PC-3 (cell line): Measurements from ENCODE around the gene MDFIC2. TPM values are rescaled to one million over a fixed set of nuclear protein-coding genes. Genes with fewer than 3 reads are reported as not detected.

Source experiments
- ATAC-seq: fragments of 200-7000 bp; cut with Tn5 transposase; 2 replicates; pipeline ENCODE4 v1.9.1; 2020; ENCODE audit warnings: mild to moderate bottlenecking, moderate library complexity
- BruUV-seq: library from RNA; stranded (reverse); fragments of 400-500 nt; replicated peaks from 2 replicates; lab custom pipeline; 2021; lab: Mats Ljungman, UMichigan
- CTCF ChIA-PET: fragments of 300-600 bp; sonication (Branson Sonifier 250); formaldehyde crosslinking; loops from one replicate; lab custom pipeline; 2022; ENCODE audit warnings: antibody characterized with exemption; lab: Charles Lee
- POLR2A ChIA-PET: fragments of 300-600 bp; sonication (Branson Sonifier 250); formaldehyde crosslinking; loops from one replicate; lab custom pipeline; 2022; ENCODE audit warnings: antibody characterized with exemption; ENCODE audit not compliant: unreplicated experiment; lab: Charles Lee
- DNase-seq: peaks from one replicate; pipeline ENCODE4 v3.0.0-alpha.2; 2015
- H2AFZ ChIP-seq: fragments of 300-600 bp; sonication (generic); 2 replicates; pipeline ENCODE4 v1.6.0; 2016; ENCODE audit warnings: antibody characterized with exemption, low read length
- H3F3A ChIP-seq: fragments of 300-600 bp; sonication (generic); one replicate; pipeline ENCODE4 v1.6.0; 2017; ENCODE audit warnings: antibody characterized with exemption, low read length, control low read depth, mild to moderate bottlenecking; ENCODE audit not compliant: unreplicated experiment
- H3K27ac ChIP-seq: fragments of 300-600 bp; sonication (generic); 2 replicates; pipeline ENCODE4 v1.5.1; 2016; ENCODE audit warnings: mild to moderate bottlenecking, low read length
- H3K27me3 ChIP-seq: fragments of 300-600 bp; sonication (generic); 2 replicates; pipeline ENCODE4 v1.6.1; 2016; ENCODE audit warnings: low read length, mixed read lengths
- H3K36me3 ChIP-seq: fragments of 300-600 bp; sonication (generic); 2 replicates; pipeline ENCODE4 v1.6.1; 2016; ENCODE audit warnings: low read depth, mixed run types, low read length, mixed read lengths
- H3K4me1 ChIP-seq: fragments of 300-600 bp; sonication (generic); 2 replicates; pipeline ENCODE4 v1.5.1; 2016; ENCODE audit warnings: low read length; ENCODE audit not compliant: insufficient read depth
- H3K4me2 ChIP-seq: fragments of 300-600 bp; sonication (generic); 2 replicates; pipeline ENCODE4 v1.6.0; 2016; ENCODE audit warnings: low read length
- H3K4me3 ChIP-seq: fragments of 300-600 bp; sonication (generic); 2 replicates; pipeline ENCODE4 v1.5.1; 2016; ENCODE audit warnings: mild to moderate bottlenecking, low read length, mixed read lengths
- H3K79me2 ChIP-seq: fragments of 300-600 bp; sonication (generic); 2 replicates; pipeline ENCODE4 v1.6.1; 2017; ENCODE audit warnings: low read length, mixed read lengths
- H3K9ac ChIP-seq: fragments of 300-600 bp; sonication (generic); 2 replicates; pipeline ENCODE4 v1.6.0; 2016; ENCODE audit warnings: mild to moderate bottlenecking, low read length
- H3K9me2 ChIP-seq: fragments of 300-600 bp; sonication (generic); replicated peaks from 2 replicates; pipeline ENCODE4 v1.6.1; 2016; ENCODE audit warnings: mixed run types, low read length, mixed read lengths
- H3K9me3 ChIP-seq: fragments of 300-600 bp; sonication (generic); 2 replicates; pipeline ENCODE4 v1.6.1; 2016; ENCODE audit warnings: low read length, mixed read lengths
- H4K20me1 ChIP-seq: fragments of 300-600 bp; sonication (generic); 2 replicates; pipeline ENCODE4 v1.6.1; 2016; ENCODE audit warnings: low read length, mixed read lengths
- EZH2 ChIP-seq: fragments of 300-600 bp; sonication (generic); IDR thresholded peaks from one replicate; pipeline ENCODE4 v1.6.1; 2017; ENCODE audit warnings: antibody characterized with exemption, mild to moderate bottlenecking, low read length; ENCODE audit not compliant: unreplicated experiment
- EZH2phosphoT487 ChIP-seq: fragments of 300-600 bp; sonication (generic); IDR thresholded peaks from 2 replicates; pipeline ENCODE4 v1.6.1; 2018; ENCODE audit warnings: mild to moderate bottlenecking, antibody characterized with exemption, low read length, borderline replicate concordance
- intact Hi-C: fragments of 100-400 bp; cut with micrococcal nuclease; formaldehyde crosslinking; loops from 2 replicates; pipeline ENCODE4 v1.9.0; 2023
- total RNA-seq: library from RNA; depleted of rRNA; stranded (reverse); fragments of >200 nt; gene quantifications from 2 replicates; pipeline ENCODE4 v1.2.3, GENCODE V29; 2014
- TF ChIP-seq, protein P1 (sequence below): fragments of 300-600 bp; sonication (generic); conservative IDR thresholded peaks from 2 replicates; pipeline ENCODE4 v1.5.1; 2017; ENCODE audit warnings: antibody characterized with exemption, low read depth, mild to moderate bottlenecking, low read length

Gene MDFIC2
- total RNA-seq, 1 experiment from 2014 or later = not detected

DNA sequence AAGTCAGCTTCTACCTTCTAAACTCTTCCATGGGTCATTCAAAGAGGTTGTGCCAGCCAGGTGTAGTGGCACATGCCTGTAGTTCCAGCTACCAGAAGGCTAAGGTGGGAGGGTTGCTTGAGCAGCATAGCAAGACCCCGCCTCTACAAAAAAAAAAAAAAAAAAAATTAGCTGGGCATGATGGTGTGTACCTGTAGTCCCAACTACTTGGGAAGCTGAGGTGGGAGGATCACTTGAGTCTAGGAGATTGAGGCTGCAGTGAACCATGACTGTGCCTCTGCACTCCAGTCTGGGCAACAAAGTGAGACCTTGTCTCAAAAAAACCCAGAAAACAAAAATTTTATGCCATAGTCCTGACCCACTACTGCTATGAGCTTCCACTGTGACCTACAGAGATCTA is 126.8 kb downstream of the MDFIC2 start:
- H3K27me3 ChIP-seq = peaks cover 12% of the 10 kb centered on the region; the same call in 1 of the 2 replicates
- no peaks in the 10 kb centered on the region for H3F3A ChIP-seq
- no peaks in the 10 kb centered on the region for H3K9me3 ChIP-seq
- TF ChIP-seq, protein P1, sequence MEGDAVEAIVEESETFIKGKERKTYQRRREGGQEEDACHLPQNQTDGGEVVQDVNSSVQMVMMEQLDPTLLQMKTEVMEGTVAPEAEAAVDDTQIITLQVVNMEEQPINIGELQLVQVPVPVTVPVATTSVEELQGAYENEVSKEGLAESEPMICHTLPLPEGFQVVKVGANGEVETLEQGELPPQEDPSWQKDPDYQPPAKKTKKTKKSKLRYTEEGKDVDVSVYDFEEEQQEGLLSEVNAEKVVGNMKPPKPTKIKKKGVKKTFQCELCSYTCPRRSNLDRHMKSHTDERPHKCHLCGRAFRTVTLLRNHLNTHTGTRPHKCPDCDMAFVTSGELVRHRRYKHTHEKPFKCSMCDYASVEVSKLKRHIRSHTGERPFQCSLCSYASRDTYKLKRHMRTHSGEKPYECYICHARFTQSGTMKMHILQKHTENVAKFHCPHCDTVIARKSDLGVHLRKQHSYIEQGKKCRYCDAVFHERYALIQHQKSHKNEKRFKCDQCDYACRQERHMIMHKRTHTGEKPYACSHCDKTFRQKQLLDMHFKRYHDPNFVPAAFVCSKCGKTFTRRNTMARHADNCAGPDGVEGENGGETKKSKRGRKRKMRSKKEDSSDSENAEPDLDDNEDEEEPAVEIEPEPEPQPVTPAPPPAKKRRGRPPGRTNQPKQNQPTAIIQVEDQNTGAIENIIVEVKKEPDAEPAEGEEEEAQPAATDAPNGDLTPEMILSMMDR = no peak
- TF ChIP-seq EZH2phosphoT487 (no peak), EZH2 (no peak)
- H3K27ac ChIP-seq = no peak overlapping the region
- ChIA-PET CTCF (no interaction called here), POLR2A (no interaction called here)
- no peaks in the 10 kb centered on the region for H3K9me2 ChIP-seq
- DNase-seq = no peak
- no peaks in the 10 kb centered on the region for H3K79me2 ChIP-seq
- no peaks in the 10 kb centered on the region for H4K20me1 ChIP-seq
- BruUV-seq = no TSS peak
- ATAC-seq = no peak
- intact Hi-C loops = no loop called here
- no peak overlapping the region for H3K4me2 ChIP-seq
- H2AFZ ChIP-seq = no peak overlapping the region
- no peaks in the 10 kb centered on the region for H3K4me1 ChIP-seq
- no peak overlapping the region for H3K4me3 ChIP-seq
- no peaks in the 10 kb centered on the region for H3K36me3 ChIP-seq
- no peak overlapping the region for H3K9ac ChIP-seq

DNA sequence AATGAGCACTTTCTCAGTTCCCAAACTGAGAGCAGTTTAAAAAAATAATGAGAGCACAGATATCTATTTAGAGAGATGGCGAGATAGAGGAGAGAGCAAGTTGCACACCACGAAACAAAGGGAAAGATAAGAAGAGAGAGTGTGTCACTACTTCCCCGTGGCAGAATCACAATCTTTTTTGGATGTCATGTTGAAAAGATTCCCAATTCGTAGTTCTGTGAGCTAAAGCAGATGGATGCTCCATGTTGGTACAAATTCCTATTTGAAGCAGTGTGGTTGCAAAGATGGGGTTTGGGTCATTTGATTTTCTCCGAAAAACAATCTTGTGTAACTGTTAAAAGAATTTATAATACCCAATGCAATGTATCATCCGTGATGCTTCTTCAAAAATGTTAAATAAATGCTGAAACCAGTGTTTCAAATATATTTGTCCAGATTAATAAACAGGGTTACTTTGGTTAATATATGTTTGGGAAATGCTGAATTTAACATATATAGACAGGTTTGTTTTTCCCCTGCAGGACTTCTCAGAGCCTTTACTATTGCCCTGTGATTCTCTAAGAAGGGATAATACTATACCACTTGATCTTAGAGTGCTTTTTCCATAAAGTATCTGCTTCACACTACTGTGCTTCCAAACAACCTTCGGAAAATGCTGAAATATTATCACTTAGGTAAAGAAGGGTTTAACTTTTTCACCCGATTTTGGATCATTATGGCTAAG is 128.5 kb downstream of the MDFIC2 start:
- H3K27me3 ChIP-seq = peaks cover 12% of the 10 kb centered on the region; the same call in 1 of the 2 replicates
- no TSS peak for BruUV-seq
- no peaks in the 10 kb centered on the region for H3K9me3 ChIP-seq
- no peak overlapping the region for H3K4me3 ChIP-seq
- no peak overlapping the region for H3K9ac ChIP-seq
- no peaks in the 10 kb centered on the region for H4K20me1 ChIP-seq
- H3K4me1 ChIP-seq = no peaks in the 10 kb centered on the region
- no peak overlapping the region for H3K4me2 ChIP-seq
- no peak for DNase-seq
- POLR2A ChIA-PET = no interaction called here
- no peaks in the 10 kb centered on the region for H3F3A ChIP-seq
- CTCF ChIA-PET = no interaction called here
- H3K79me2 ChIP-seq = no peaks in the 10 kb centered on the region
- no peaks in the 10 kb centered on the region for H3K9me2 ChIP-seq
- H2AFZ ChIP-seq = no peak overlapping the region
- intact Hi-C loops = no loop called here
- no peaks in the 10 kb centered on the region for H3K36me3 ChIP-seq
- no peak for TF ChIP-seq EZH2
- TF ChIP-seq EZH2phosphoT487 = no peak
- TF ChIP-seq, protein P1 = no peak
- no peak for ATAC-seq
- H3K27ac ChIP-seq = no peak overlapping the region

DNA sequence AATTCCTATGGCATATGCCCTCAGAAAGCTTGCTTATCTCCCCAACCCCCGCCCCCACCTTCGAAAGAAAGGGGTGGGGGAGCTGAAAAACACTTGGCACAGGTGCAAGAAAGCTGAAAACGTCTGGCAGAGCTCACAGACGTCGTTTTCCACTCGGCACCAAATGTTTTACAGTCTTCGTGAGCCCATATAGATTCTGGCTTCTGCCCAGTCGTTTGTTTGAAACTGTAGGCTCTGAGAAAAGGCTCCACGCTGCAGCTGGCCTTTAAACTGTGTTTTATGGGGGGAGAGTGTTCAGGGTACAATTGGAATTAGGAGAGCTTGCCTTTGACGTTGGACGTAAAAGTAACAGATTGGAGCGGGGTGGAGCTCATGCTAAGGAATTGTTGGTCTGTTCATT is 130.3 kb downstream of the MDFIC2 start:
- no peak for TF ChIP-seq EZH2phosphoT487
- TF ChIP-seq, protein P1 = no peak
- TF ChIP-seq EZH2 = no peak
- no peaks in the 10 kb centered on the region for H3K4me1 ChIP-seq
- no peak overlapping the region for H3K4me3 ChIP-seq
- no TSS peak for BruUV-seq
- H3K9me3 ChIP-seq = no peaks in the 10 kb centered on the region
- H3K4me2 ChIP-seq = no peak overlapping the region
- H3K36me3 ChIP-seq = no peaks in the 10 kb centered on the region
- no peaks in the 10 kb centered on the region for H3K79me2 ChIP-seq
- H3K27ac ChIP-seq = no peak overlapping the region
- H2AFZ ChIP-seq = no peak overlapping the region
- H3K27me3 ChIP-seq = peaks cover 12% of the 10 kb centered on the region; the same call in 1 of the 2 replicates
- no peaks in the 10 kb centered on the region for H4K20me1 ChIP-seq
- intact Hi-C loops = no loop called here
- H3K9me2 ChIP-seq = no peaks in the 10 kb centered on the region
- no peak for ATAC-seq
- DNase-seq = no peak
- H3K9ac ChIP-seq = no peak overlapping the region
- H3F3A ChIP-seq = no peaks in the 10 kb centered on the region
- ChIA-PET CTCF (no interaction called here), POLR2A (no interaction called here)
